ENCODE results near the gene SIX3. TPM values are rescaled to one million over a fixed set of nuclear protein-coding genes. Genes with fewer than 3 reads are reported as not detected.

Gene SIX3
- total and polyA plus RNA-seq, 2 of the 4 experiments (the other 2 are of a cell fraction): not detected

- H3K14ac ChIP-seq (replicated peaks; ENCODE audit: low read depth, low read length): no peak overlapping the region
- ATAC-seq (ENCODE audit: low read depth): no peak
- no peaks in the 10 kb centered on the region for H3K36me3 ChIP-seq (ENCODE audit: control insufficient read depth, insufficient read depth, low read length)
- no peak overlapping the region for H3K4me2 ChIP-seq (ENCODE audit: low read depth, low read length)
- dilution Hi-C loops (cut with HindIII; ENCODE audit: low sequenced_read_pairs, unreplicated experiment): no loop called here
- H2BK5ac ChIP-seq (ENCODE audit: low read depth, low read length, poor library complexity, severe bottlenecking): no peak overlapping the region
- H4K5ac ChIP-seq (ENCODE audit: low read depth, low read length): no peak overlapping the region
- no TSS peak for BruUV-seq (replicated peaks)
- H2AK9ac ChIP-seq (replicated peaks; ENCODE audit: low read depth, low read length, poor library complexity): no peak overlapping the region
- no peak overlapping the region for H2BK15ac ChIP-seq (ENCODE audit: low read depth, low read length)
- no peak overlapping the region for H3K18ac ChIP-seq (ENCODE audit: low read depth, low read length)
- no peaks in the 10 kb centered on the region for H4K20me1 ChIP-seq (ENCODE audit: insufficient read depth, low read length)
- no peak overlapping the region for H2BK120ac ChIP-seq (ENCODE audit: low read depth, low read length)
- H3K9me1 ChIP-seq (ENCODE audit: insufficient read depth, low read length): no peaks in the 10 kb centered on the region
- no peak overlapping the region for H2AFZ ChIP-seq (replicated peaks; ENCODE audit: low read length, poor library complexity)
- H3K27me3 ChIP-seq (ENCODE audit: control insufficient read depth, insufficient read depth, low read length): peaks cover 91% of the 10 kb centered on the region
- no peak overlapping the region for H3K23ac ChIP-seq (ENCODE audit: low read depth, low read length)
- no peak overlapping the region for H3K4ac ChIP-seq (ENCODE audit: low read depth, low read length)
- intact Hi-C loops (cut with micrococcal nuclease): no loop called here
- in situ Hi-C loops (cut with MboI; ENCODE audit: low sequenced_read_pairs): no loop called here
- CTCF ChIA-PET: no interaction called here
- no peak overlapping the region for H4K8ac ChIP-seq (ENCODE audit: low read depth in 2 of 2, low read length in 2 of 2)
- POLR2A ChIA-PET (ENCODE audit: unreplicated experiment): no interaction called here
- H2AK5ac ChIP-seq (ENCODE audit: low read depth, low read length): no peak overlapping the region
- TF ChIP-seq CHD1 (IDR thresholded peaks at IDR 0.05; ENCODE audit: low read depth, low read length): no peak
- TF ChIP-seq POLR2A (IDR thresholded peaks at IDR 0.05; ENCODE audit: low read depth, low read length): no peak
- no peak for TF ChIP-seq ELK1 (IDR thresholded peaks at IDR 0.05; ENCODE audit: borderline replicate concordance, low read depth, low read length)
- no peak for TF ChIP-seq MXI1 (IDR thresholded peaks at IDR 0.05; ENCODE audit: borderline replicate concordance, low read depth, low read length)
- TF ChIP-seq MAFK (IDR thresholded peaks at IDR 0.05; ENCODE audit: low read depth, low read length): no peak
- TF ChIP-seq MAZ (IDR thresholded peaks at IDR 0.05; ENCODE audit: borderline replicate concordance, low read depth, low read length): no peak
- no peak for TF ChIP-seq CEBPB (IDR thresholded peaks at IDR 0.05; ENCODE audit: low read depth, low read length)
- TF ChIP-seq USF2 (IDR thresholded peaks at IDR 0.05; ENCODE audit: low read depth, low read length): no peak
- TF ChIP-seq SMC3 (IDR thresholded peaks at IDR 0.05; ENCODE audit: low read depth, low read length): no peak
- TF ChIP-seq FOS (IDR thresholded peaks at IDR 0.05; ENCODE audit: low read depth, low read length): no peak
- no peak for TF ChIP-seq RAD21 (IDR thresholded peaks at IDR 0.05; ENCODE audit: low read length)
- TF ChIP-seq RCOR1 (IDR thresholded peaks at IDR 0.05; ENCODE audit: insufficient replicate concordance, low read length): no peak
- no peak for TF ChIP-seq BHLHE40 (IDR thresholded peaks at IDR 0.05; ENCODE audit: low read depth, low read length)
- TF ChIP-seq RFX5 (IDR thresholded peaks at IDR 0.05; ENCODE audit: low read depth, low read length): no peak
- no peak for TF ChIP-seq NFE2L2 (IDR thresholded peaks at IDR 0.05; ENCODE audit: low read depth, low read length)
- no peak overlapping the region for H3K4me3 ChIP-seq (ENCODE audit: insufficient read depth, low read depth, low read length)
- H3K56ac ChIP-seq (ENCODE audit: extremely low read depth, insufficient read depth, low read length): no peak overlapping the region
- WGBS, 2 experiments (ENCODE audit: extremely low coverage in 2 of 2, insufficient read length in 1 of 2): 40% methylated on average over 1 of the region's 12 CpGs; no CpG with 5 or more reads in 1 of the 2 experiments
- H3K9me3 ChIP-seq (ENCODE audit: control insufficient read depth, insufficient read depth, low read length): peaks cover 2% of the 10 kb centered on the region
- no peak for DNase-seq
- H3K79me1 ChIP-seq (ENCODE audit: low read depth in 1 of 2, low read length in 2 of 2): no peaks in the 10 kb centered on the region
- H2BK20ac ChIP-seq (ENCODE audit: low read depth, low read length): no peak overlapping the region
- no peaks in the 10 kb centered on the region for H3K4me1 ChIP-seq (ENCODE audit: control insufficient read depth, insufficient read depth, low read length)
- no peak overlapping the region for H4K91ac ChIP-seq (ENCODE audit: insufficient read depth, low read depth, low read length)
- H3K9ac ChIP-seq (ENCODE audit: low read depth, low read length): no peak overlapping the region
- no peak overlapping the region for H3K27ac ChIP-seq (ENCODE audit: insufficient read depth, low read length)
These were observed 9.4 kb upstream of the SIX3 start for GRCh38 chr2:44932079-44932478.
